ENCODE measurements around the gene STK40. TPM values are rescaled to one million over a fixed set of nuclear protein-coding genes. Genes with fewer than 3 reads are reported as not detected.
A peak's percentile ranks its signal among the peaks of the same experiment; 100 is the strongest.

STK40 gene
- total and polyA plus RNA-seq, 8 donors, result 21.2 to 68.1 (median 37.6) TPM

DNA sequence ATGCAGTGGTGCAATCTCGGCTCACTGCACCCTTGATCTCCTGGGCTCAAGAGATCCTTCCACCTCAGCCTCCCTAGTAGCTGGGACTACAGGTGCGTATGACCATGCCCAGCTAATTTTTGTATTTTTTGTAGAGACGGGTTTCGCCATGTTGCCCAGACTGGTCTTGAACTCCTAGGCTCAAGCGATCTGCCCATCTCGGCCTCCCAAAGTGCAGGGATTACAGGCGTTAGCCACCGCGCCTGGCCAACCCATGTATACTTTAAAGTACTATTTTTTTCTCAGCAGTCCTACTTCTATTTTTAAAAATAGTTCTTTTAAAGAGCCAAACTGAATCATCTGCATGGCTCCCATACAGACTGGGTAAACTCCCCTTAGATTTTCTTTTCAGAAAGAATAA, 3.5 kb downstream of the STK40 start:
- H3K4me3 ChIP-seq, result no peak overlapping the region
- TF ChIP-seq, protein P1, sequence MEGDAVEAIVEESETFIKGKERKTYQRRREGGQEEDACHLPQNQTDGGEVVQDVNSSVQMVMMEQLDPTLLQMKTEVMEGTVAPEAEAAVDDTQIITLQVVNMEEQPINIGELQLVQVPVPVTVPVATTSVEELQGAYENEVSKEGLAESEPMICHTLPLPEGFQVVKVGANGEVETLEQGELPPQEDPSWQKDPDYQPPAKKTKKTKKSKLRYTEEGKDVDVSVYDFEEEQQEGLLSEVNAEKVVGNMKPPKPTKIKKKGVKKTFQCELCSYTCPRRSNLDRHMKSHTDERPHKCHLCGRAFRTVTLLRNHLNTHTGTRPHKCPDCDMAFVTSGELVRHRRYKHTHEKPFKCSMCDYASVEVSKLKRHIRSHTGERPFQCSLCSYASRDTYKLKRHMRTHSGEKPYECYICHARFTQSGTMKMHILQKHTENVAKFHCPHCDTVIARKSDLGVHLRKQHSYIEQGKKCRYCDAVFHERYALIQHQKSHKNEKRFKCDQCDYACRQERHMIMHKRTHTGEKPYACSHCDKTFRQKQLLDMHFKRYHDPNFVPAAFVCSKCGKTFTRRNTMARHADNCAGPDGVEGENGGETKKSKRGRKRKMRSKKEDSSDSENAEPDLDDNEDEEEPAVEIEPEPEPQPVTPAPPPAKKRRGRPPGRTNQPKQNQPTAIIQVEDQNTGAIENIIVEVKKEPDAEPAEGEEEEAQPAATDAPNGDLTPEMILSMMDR (IDR thresholded peaks at IDR 0.05), result no peak
- H3K9me3 ChIP-seq, result no peaks in the 10 kb centered on the region
- H3K4me1 ChIP-seq, result peaks cover 35 to 64% (median 55%) of the 10 kb centered on the region in 3 donors
- H3K27me3 ChIP-seq, result no peaks in the 10 kb centered on the region
- ATAC-seq (no peak), DNase-seq (peak in 2 of 6 donors; percentile 1 to 7), FAIRE-seq (no peak)
- intact Hi-C loops (cut with DNase I), result no loop called here
- no peaks in the 10 kb centered on the region for H3K36me3 ChIP-seq
- H3K27ac ChIP-seq, result peak overlapping the region in 2 of 4 donors; percentile 40 to 98
- WGBS, 2 donors, result 73 to 79% methylated on average over 9 of the region's 9 CpGs

DNA sequence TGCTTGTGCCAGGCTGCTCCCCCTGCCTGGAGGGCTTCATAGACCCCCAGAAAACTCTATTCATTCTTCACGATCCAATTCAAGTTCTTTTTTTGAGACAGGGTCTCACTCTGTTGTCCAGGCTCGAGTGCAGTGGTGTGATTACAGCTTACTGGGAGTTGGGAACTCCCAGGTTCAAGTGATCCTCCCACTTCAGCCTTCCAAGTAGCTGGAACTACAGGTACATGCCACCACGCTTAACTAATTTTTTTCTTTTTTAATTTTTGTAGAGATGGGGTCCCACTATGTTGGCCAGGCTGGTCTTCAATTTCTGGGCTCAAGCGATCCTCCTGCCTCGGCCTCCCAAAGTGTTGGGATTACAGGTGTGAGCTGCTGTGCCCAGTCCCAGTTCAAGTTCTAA, 4.3 kb downstream of the STK40 start:
- H3K4me3 ChIP-seq, result no peak overlapping the region
- 85 to 93% methylated on average over 5 of the region's 5 CpGs for WGBS, 2 donors
- no peak for FAIRE-seq
- peak in 2 of 6 donors; percentile 2 to 5 for DNase-seq
- H3K9me3 ChIP-seq, result no peaks in the 10 kb centered on the region
- peaks cover 35 to 58% (median 49%) of the 10 kb centered on the region in 3 donors for H3K4me1 ChIP-seq
- intact Hi-C loops (cut with DNase I), result no loop called here
- no peaks in the 10 kb centered on the region for H3K36me3 ChIP-seq
- no peaks in the 10 kb centered on the region for H3K27me3 ChIP-seq
- TF ChIP-seq, protein P1 (IDR thresholded peaks at IDR 0.05), result no peak
- H3K27ac ChIP-seq, result no peak overlapping the region
- no peak for ATAC-seq

DNA sequence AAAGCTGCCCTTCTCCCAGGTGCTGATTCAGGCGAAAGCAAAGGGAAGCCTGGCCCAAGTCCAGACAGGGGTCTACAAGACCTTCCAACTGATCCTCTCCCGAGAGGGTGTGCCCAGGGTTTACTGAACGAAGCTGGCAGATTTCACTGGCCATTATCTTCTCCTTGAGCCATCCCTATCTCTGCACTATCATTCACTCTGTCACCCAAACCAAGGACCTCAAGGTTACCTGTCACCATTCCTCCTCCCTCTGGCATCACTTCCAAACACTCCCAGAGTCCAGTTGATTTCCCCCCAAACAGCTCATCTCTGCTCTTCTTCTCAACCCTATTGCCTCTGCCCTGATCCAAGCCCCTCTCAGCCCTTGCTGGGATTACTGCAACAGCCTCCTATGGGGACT, 4.9 kb downstream of the STK40 start:
- H3K9me3 ChIP-seq, result no peaks in the 10 kb centered on the region
- peak in 2 of 6 donors; percentile 19 to 26 for DNase-seq
- 43 to 55% methylated on average over 3 of the region's 3 CpGs for WGBS, 2 donors
- TF ChIP-seq, protein P1 (IDR thresholded peaks at IDR 0.05), result no peak
- peaks cover 36 to 61% (median 49%) of the 10 kb centered on the region in 3 donors for H3K4me1 ChIP-seq
- H3K4me3 ChIP-seq, result no peak overlapping the region
- H3K27ac ChIP-seq, result peak overlapping the region in 2 of 4 donors; percentile 40 to 52
- no peaks in the 10 kb centered on the region for H3K36me3 ChIP-seq
- intact Hi-C loops (cut with DNase I), result no loop called here
- H3K27me3 ChIP-seq, result no peaks in the 10 kb centered on the region
- no peak for FAIRE-seq
- no peak for ATAC-seq

DNA sequence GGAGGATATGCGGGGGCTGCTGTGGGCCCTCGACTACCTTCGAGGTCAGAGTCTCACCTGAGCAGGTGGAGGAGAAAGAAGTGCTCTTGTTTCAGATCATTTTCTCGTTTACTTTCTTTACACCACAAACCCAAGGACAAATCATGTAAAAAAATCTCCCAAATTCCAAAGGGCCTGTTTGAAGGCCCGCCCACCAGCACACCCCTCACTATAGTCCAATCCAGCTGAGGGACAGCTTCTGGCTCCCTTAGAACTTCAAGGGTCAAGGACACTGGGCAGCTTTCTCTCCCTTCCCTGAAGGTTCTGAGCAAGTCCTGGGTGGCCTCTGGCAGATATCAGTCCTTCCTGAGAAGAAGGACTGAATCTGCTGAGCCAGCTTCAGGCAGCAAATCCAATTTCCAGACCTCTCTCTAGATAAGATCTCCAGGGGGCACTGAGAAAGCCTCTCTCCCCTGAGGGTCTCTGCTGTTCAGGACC, 5.5 kb downstream of the STK40 start:
- no peak for FAIRE-seq
- Histone ChIP-seq H3K4me3 (no peak overlapping the region), H3K36me3 (no peaks in the 10 kb centered on the region), H3K27me3 (no peaks in the 10 kb centered on the region), H3K4me1 (peaks cover 42 to 67% (median 54%) of the 10 kb centered on the region in 3 donors), H3K9me3 (no peaks in the 10 kb centered on the region), H3K27ac (peak overlapping the region in 2 of 4 donors; percentile 40 to 52)
- intact Hi-C loops (cut with DNase I), result no loop called here
- peak in 2 of 6 donors; percentile 8 to 26 for DNase-seq
- 20 to 22% methylated on average over 5 of the region's 5 CpGs for WGBS, 2 donors
- TF ChIP-seq, protein P1 (IDR thresholded peaks at IDR 0.05), result no peak
- ATAC-seq, result peak in 1 of 4 donors; percentile 3

DNA sequence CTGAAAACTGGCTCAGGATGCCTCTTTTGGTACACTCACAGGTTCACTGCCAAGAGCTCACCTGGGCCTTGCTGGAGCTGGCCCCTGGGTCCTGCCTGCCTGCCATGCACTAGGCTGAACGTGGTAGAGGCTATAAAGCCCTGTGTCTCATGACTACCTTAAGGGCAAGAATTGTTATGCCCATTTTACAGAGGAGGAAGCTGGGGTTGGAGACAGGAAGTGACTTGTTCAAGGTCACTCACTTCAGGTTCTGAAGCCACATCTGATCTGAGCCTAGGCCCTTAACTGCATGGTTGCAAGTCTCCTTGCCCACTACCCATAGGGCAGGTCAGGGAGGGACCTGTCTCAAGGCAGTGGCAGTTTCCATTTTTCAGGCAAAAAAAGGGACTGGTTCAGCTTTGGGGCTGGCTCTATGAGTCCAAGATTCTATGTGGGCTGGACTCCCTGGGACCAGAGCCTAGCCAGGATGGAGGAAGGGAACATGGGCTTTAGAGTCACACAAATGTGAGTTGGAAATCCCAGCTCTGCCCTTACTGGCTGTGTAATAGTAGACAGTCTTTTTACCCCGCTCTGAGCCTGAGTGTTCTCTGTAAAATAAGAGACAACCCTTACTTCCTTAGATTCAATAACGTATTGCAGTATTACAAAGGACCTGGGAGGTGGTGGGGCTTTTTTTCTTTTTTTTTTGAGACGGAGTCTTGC, 7.8 kb downstream of the STK40 start:
- FAIRE-seq (no peak), DNase-seq (no peak)
- H3K4me1 ChIP-seq, result peaks cover 48 to 73% (median 57%) of the 10 kb centered on the region in 3 donors

More for the DNA sequence above, 7.8 kb downstream of the STK40 start:
- no peaks in the 10 kb centered on the region for H3K36me3 ChIP-seq
- intact Hi-C loops (cut with DNase I), result no loop called here
- H3K4me3 ChIP-seq, result no peak overlapping the region
- TF ChIP-seq, protein P1 (IDR thresholded peaks at IDR 0.05), result no peak
- no peak overlapping the region for H3K27ac ChIP-seq
- 73 to 79% methylated on average over 4 of the region's 4 CpGs for WGBS, 2 donors
- H3K27me3 ChIP-seq, result no peaks in the 10 kb centered on the region
- no peaks in the 10 kb centered on the region for H3K9me3 ChIP-seq
- ATAC-seq, result no peak

Measured in pancreas (tissue), 10 donors.